ES-I3 (cell line): Measurements from ENCODE around the gene FSD1L.
A peak's percentile ranks its signal among the peaks of the same experiment; 100 is the strongest.
"Not testable (repeated sequence)": the region's sequence is repeated elsewhere in the genome, so short reads cannot be mapped to it uniquely, and the experiment has no call there.

ENCODE experiments used
- H3K36me3 ChIP-seq: 2 replicates; pipeline ENCODE4 v1.6.1; 2013; ENCODE audit warnings: mild to moderate bottlenecking, low read length, control low read depth, moderate library complexity; ENCODE audit not compliant: insufficient read depth
- H3K4me1 ChIP-seq: 2 replicates; pipeline ENCODE4 v1.6.1; 2013; ENCODE audit warnings: mild to moderate bottlenecking, control low read depth, low read length; ENCODE audit not compliant: insufficient read depth
- H3K9ac ChIP-seq: 2 replicates; pipeline ENCODE4 v1.6.1; 2013; ENCODE audit warnings: low read depth, mild to moderate bottlenecking, low read length, moderate library complexity
- H3K9me3 ChIP-seq: 2 replicates; pipeline ENCODE4 v1.6.1; 2013; ENCODE audit warnings: mild to moderate bottlenecking, low read length, moderate library complexity; ENCODE audit not compliant: control insufficient read depth, insufficient read depth

Gene FSD1L

DNA sequence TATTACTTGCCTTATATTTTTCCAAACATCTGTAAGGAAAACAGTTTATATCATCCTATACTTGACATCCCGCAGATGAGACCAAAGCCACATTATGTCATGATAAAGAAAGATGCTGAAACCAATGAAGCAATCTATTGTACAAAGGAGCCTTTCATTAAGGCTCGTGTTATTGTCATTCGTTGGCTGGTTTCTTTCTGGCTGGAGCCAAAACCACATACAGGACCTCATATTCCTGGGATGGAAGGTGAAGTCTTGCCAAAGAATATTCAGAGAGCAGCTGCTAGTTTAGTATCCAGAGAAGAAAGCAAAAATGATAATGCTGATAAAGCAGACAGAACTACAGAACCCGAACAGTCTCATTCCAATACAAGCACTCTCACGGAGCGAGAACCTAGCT, 73.2 kb downstream of the FSD1L start:
- not testable (repeated sequence) for H3K36me3 ChIP-seq, H3K9ac ChIP-seq, H3K9me3 ChIP-seq, H3K4me1 ChIP-seq

DNA sequence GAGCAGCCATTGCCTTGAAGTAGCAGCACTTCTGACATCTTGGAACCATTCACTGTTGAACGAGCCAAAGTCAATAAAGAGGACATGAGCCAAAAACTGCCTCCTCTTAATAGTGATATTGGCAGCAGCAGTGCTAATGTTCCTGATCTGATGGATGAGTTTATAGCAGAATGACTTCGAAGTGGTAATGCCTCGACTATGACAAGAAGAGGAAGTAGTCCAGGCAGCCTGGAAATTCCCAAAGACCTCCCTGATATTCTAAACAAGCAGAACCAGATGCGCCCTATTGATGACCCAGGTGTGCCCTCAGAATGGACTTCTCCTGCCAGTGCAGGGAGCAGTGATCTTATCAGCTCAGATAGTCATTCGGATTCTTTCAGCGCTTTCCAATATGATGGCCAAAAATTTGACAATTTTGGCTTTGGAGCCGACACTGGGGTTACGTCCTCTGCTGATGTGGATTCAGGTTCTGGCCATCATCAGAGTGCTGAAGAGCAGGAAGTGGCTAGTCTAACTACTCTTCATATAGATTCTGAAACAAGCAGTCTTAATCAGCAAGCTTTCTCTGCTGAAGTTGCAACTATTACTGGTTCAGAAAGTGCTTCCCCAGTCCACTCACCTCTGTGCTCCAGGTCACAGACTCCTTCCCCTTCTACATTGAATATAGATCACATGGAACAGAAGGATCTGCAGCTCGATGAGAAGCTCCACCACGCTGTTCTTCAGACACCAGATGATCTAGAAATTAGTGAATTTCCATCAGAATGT, 75.0 kb downstream of the FSD1L start:
- not testable (repeated sequence) for H3K4me1 ChIP-seq, H3K9ac ChIP-seq, H3K9me3 ChIP-seq, H3K36me3 ChIP-seq

DNA sequence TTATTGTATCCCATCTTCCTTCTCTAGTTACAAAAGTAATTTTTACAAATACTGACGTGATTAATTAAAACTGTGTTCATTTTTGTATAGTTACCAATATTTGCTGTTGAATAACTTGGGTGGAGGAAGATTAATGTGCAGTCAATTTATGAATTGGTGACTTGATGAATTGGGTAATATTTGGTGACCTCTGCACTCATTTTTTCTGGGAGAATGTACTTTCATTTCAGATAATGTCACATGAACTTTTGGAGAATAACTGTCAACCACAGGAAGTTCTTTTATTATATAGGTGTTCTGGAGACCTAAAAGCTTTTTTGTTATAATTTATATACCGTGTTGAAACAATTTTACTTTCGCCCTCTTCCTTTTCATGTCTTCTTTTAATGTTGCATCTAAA, 83.7 kb downstream of the FSD1L start:
- Histone ChIP-seq H3K4me1 (no peaks in the 10 kb centered on the region), H3K9ac (no peak overlapping the region), H3K36me3 (no peaks in the 10 kb centered on the region; the same call in 1 of the 2 replicates), H3K9me3 (no peaks in the 10 kb centered on the region)

DNA sequence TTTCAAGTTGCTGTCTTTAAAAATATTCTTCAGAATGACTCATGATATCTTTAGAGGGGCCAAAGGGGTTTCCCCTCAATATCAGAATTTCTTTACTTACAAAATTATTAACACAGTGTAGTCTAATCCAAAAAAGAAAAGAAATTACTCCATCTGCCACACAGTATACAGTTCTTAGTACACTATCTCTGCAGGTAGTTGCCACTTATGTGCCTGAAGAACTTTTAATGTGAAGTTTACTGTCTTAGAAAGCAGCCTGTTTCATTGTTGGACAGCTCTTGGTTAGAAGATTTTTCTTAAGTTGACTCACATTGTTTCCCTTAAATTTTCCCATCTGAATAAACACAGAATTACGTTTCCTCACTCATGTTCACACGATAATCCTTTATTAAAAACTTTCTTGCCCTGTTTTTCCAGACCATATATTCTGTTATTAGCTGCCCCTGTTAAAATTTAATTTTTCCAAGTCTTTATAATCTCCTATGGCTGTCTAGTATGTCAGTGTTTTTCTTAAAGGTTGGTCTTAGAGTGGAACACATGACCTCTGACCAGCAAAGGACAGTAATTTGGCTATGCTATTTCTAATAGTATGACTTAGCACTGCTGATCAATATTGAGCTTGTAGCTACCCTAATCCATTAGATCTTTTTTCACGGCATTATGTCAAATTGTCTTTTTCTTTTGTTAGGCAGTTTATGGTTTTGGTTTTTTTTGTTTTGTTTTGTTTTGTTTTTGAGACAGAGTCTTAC, 88.3 kb downstream of the FSD1L start:
- Histone ChIP-seq H3K4me1 (no peaks in the 10 kb centered on the region), H3K36me3 (no peaks in the 10 kb centered on the region; the same call in 1 of the 2 replicates), H3K9ac (no peak overlapping the region), H3K9me3 (no peaks in the 10 kb centered on the region)

DNA sequence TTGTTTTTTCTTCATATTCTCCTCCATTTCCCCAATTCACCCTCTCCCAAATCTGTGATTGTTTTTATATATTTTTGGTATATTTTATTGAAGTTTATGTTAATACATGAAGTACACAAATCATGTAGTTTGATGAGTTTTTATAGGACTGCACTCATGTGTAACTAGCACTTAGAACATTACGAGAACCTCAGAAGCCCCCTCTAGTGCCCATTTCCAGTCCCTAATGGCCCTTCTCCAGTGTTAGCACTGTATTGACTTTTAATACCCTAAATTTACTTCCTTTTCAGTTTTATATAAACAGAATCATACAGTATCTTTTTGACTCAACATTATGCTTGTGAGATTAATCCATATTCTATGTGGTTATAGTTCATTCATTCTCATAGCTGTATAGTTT, 91.6 kb downstream of the FSD1L start:
- H3K9ac ChIP-seq = no peak overlapping the region
- no peaks in the 10 kb centered on the region for H3K4me1 ChIP-seq
- no peaks in the 10 kb centered on the region for H3K36me3 ChIP-seq
- no peaks in the 10 kb centered on the region for H3K9me3 ChIP-seq

DNA sequence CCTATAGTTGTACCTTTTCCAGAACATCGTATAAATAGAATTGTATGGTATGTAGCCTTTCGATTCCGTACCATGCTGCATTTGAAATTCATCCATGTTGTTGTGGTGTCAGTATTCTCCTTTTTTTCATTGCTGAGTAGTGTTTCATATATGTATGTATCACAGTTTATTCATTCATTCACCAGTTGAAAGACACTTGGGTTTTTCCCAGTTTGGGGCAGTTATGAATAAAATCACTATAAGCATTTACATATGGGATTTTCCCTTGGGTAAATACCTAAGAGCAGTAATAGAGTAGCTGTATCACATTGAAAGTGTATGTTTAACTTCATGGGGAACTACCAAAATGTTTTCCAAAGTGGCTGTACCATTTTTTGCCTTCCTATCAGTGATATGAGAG, 94.0 kb downstream of the FSD1L start:
- Histone ChIP-seq H3K36me3 (no peaks in the 10 kb centered on the region), H3K9ac (no peak overlapping the region), H3K4me1 (no peaks in the 10 kb centered on the region), H3K9me3 (no peaks in the 10 kb centered on the region)

DNA sequence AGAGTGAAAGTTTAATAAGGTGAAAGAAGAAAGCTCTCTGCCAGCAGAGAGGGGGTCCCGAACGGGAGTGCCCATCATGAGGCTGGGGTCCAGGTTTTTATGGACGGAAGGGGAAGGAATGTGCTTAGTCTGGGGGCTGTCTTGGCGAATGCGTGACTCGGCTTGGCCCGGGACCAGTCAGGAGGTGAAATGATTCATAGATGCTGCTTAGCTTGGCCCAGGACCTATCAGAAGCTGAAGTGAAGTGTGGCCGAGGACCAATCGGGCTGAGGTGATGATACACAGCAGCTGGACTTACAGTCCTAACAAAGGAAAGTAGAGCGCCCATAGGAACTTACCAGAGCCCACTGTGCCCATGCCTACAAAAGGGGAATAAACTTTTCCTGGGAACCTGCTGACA, 106.2 kb downstream of the FSD1L start:
- no peaks in the 10 kb centered on the region for H3K4me1 ChIP-seq
- no peaks in the 10 kb centered on the region for H3K9me3 ChIP-seq

DNA sequence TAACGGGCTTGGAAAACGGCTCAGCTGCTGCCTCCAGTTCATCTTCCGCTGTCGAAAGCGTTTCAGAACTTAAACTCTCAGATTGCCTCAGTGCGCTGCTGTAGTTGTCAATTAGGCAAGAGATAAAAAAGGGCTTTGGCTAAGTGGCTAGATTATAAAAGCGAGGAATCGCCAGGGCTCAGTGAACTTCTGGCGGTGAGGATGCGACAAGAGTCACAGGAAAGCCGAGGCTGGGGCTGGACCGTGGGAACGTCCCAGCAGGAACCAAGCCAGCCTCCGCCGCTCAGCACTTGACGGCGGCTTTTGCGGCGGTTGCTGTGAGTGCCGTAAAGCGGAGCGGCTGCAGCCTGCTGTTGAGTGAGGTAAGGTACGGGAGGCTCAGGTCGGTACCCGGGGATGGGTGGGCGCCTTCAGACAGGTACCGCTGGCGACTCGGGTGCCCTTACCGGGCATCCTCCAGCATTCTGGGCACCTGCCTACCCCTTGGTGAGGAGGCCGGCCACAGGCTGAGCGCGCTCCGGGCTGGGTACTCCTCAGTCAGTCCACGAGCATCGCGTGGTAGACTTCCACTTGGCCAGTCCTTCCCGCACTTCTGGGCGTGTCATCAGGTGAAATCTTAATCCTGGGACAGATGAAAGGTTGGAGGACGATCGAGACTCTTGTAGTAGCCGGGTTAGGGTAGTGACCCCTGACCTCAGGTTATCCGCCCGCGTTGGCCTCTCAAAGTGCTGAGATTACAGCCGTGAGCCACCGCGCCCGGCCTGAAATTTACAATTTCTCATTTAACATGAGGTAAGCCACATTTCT, 110.2 kb downstream of the FSD1L start, which contains the start of gene FKTN:
Gene FKTN, plus strand, starts transcription at position 328 of the 807 bp plus-strand sequence. CDS start 16,902 bp downstream, outside the sequence.
- H3K4me1 ChIP-seq = no peaks in the 10 kb centered on the region
- H3K9ac ChIP-seq = peak within 1 kb of the TSS; percentile 62
- H3K9me3 ChIP-seq = peaks cover 21% of the 10 kb centered on the region
- no peaks in the 10 kb centered on the region for H3K36me3 ChIP-seq

More for the DNA sequence above, 106.2 kb downstream of the FSD1L start:
- Histone ChIP-seq H3K9ac (no peak overlapping the region), H3K36me3 (no peaks in the 10 kb centered on the region)

DNA sequence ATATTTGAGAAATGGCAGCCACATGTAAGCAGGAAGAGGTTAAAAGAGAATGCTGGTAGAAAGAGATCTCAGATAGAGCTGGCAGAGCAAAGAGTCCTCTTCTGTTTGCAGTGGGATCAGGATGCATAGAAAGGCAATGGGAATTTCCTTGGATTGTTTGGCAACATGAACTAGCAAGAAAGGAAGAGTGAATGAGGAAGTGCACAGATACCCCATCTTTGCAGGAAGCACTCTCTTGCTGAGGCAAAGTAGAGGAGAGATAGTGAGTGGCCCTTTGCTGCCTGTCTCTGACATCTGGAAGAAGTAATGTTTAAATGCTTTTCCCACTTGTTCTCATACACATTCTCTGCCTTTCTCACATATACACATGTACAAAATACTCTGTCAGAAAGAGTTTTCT, 124.6 kb downstream of the FSD1L start:
- H3K9me3 ChIP-seq = peaks cover 2% of the 10 kb centered on the region; the same call in 1 of the 2 replicates
- no peaks in the 10 kb centered on the region for H3K36me3 ChIP-seq
- no peaks in the 10 kb centered on the region for H3K4me1 ChIP-seq
- H3K9ac ChIP-seq = no peak overlapping the region

DNA sequence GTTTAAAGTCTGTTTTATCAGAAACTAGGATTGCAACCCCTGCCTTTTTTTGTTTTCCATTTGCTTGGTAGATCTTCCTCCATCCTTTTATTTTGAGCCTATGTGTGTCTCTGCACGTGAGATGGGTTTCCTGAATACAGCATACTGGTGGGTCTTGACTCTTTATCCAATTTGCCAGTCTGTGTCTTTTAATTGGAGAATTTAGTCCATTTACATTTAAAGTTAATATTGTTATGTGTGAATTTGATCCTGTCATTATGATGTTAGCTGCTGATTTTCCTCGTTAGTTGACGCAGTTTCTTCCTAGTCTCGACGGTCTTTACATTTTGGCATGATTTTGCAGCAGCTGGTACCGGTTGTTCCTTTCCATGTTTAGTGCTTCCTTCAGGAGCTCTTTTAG, 132.1 kb downstream of the FSD1L start:
- not testable (repeated sequence) for H3K36me3 ChIP-seq, H3K4me1 ChIP-seq

DNA sequence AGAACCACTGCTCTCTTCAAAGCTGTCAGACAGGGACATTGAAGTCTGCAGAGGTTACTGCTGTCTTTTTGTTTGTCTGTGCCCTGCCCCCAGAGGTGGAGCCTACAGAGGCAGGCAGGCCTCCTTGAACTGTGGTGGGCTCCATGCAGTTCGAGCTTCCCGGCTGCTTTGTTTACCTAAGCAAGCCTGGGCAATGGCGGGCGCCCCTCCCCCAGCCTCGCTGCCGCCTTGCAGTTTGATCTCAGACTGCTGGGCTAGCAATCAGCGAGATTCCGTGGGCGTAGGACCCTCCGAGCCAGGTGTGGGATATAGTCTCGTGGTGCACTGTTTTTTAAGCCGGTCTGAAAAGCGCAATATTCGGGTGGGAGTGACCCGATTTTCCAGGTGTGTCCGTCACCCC, 133.7 kb downstream of the FSD1L start:
- not testable (repeated sequence) for H3K36me3 ChIP-seq, H3K9me3 ChIP-seq, H3K4me1 ChIP-seq
- peak overlapping the region; percentile 56; the same call in 1 of the 2 replicates for H3K9ac ChIP-seq

More for the DNA sequence above, 132.1 kb downstream of the FSD1L start:
- H3K9ac ChIP-seq, H3K9me3 ChIP-seq: not testable (repeated sequence)

DNA sequence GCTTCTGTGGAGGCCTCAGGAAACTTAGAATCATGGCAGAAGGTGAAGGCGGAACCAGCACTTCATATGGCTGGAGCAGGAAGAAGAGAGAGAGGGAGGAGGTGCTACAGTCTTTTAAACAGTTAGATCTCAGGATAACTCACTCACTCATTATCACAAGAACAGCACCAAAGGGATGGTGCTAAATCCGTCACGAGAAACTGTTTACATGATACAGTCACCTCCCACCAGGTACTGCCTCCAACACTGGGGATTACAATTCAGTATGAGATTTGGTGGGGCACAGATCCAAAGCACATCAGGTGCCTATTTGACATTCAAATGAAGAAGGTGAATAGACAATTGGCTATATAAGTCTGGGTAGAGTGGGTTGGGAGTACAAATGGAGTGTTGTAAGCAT, 145.3 kb downstream of the FSD1L start:
- Histone ChIP-seq H3K4me1 (no peaks in the 10 kb centered on the region), H3K36me3 (no peaks in the 10 kb centered on the region; the same call in 1 of the 2 replicates), H3K9me3 (peaks cover 9% of the 10 kb centered on the region; the same call in 1 of the 2 replicates), H3K9ac (no peak overlapping the region)
